OCI-LY3 (cell line): Measurements from ENCODE around the gene CTNNB1.

Experiments used
- H2AFZ ChIP-seq: fragments of 200-600, 300-600 bp; shearing (Covaris generic); 2 replicates; pipeline ENCODE4 v1.6.0; 2014; ENCODE audit warnings: antibody characterized with exemption, low read depth, low read length
- H3K27ac ChIP-seq: fragments of 200-600, 300-600 bp; sonication (generic); 2 replicates; pipeline ENCODE4 v1.5.1; 2014; ENCODE audit warnings: mild to moderate bottlenecking, low read length, moderate library complexity, mixed read lengths
- H3K27me3 ChIP-seq: fragments of 200-600, 300-600 bp; sonication (generic); 2 replicates; pipeline ENCODE4 v1.6.1; 2014; ENCODE audit warnings: low read depth, low read length, mixed read lengths
- H3K36me3 ChIP-seq: fragments of 200-600, 300-600 bp; sonication (generic); replicated peaks from 2 replicates; pipeline ENCODE3; 2014; ENCODE audit warnings: low read depth, low read length, mixed read lengths
- H3K4me1 ChIP-seq: fragments of 300-600, 200-600 bp; sonication (generic); 2 replicates; pipeline ENCODE4 v1.6.1; 2014; ENCODE audit warnings: low read length, mixed read lengths
- H3K4me2 ChIP-seq: fragments of 200-600, 300-600 bp; sonication (generic); 2 replicates; pipeline ENCODE4 v1.6.1; 2014; ENCODE audit warnings: low read length, mixed read lengths
- H3K4me3 ChIP-seq: fragments of 300-600, 200-600 bp; sonication (generic); 2 replicates; pipeline ENCODE4 v1.5.1; 2014; ENCODE audit warnings: antibody characterized with exemption, mild to moderate bottlenecking, low read length, moderate library complexity
- H3K79me2 ChIP-seq: fragments of 300-600, 200-600 bp; shearing (Covaris generic); 2 replicates; pipeline ENCODE4 v1.6.1; 2014; ENCODE audit warnings: mild to moderate bottlenecking, low read length, mixed read lengths
- H3K9ac ChIP-seq: fragments of 300-600, 200-600 bp; shearing (Covaris generic); 2 replicates; pipeline ENCODE4 v1.6.0; 2014; ENCODE audit warnings: mild to moderate bottlenecking, low read length, moderate library complexity
- H3K9me3 ChIP-seq: fragments of 200-600, 300-600 bp; shearing (Covaris generic); 2 replicates; pipeline ENCODE4 v1.6.1; 2014; ENCODE audit warnings: low read length, mixed read lengths; ENCODE audit not compliant: insufficient read depth
- H4K20me1 ChIP-seq: fragments of 200-600, 300-600 bp; sonication (generic); 2 replicates; pipeline ENCODE4 v1.6.1; 2016; ENCODE audit warnings: low read length, mixed read lengths; ENCODE audit not compliant: insufficient read depth
- CTCF ChIP-seq: fragments of 200-600, 300-600 bp; sonication (generic); IDR thresholded peaks from 2 replicates; pipeline ENCODE4 v1.5.1; 2014; ENCODE audit warnings: antibody characterized with exemption, low read length, low read depth
- EZH2phosphoT487 ChIP-seq: fragments of 200-600 bp; shearing (Covaris generic); IDR thresholded peaks from 2 replicates; pipeline ENCODE4 v1.6.1; 2018; ENCODE audit warnings: antibody characterized with exemption, mixed run types, low read depth

Gene CTNNB1

GRCh38 chr3:41286305-41286704 lies 87.0 kb downstream of the CTNNB1 start:
- TF ChIP-seq EZH2phosphoT487 (no peak), CTCF (peak; percentile 21; the same call in 1 of the 2 replicates)
- Histone ChIP-seq H2AFZ (no peak overlapping the region), H3K27ac (no peak overlapping the region), H3K9me3 (no peaks in the 10 kb centered on the region), H3K4me2 (no peak overlapping the region), H4K20me1 (no peaks in the 10 kb centered on the region), H3K36me3 (no peaks in the 10 kb centered on the region), H3K4me3 (no peak overlapping the region), H3K27me3 (no peaks in the 10 kb centered on the region), H3K9ac (no peak overlapping the region), H3K4me1 (no peaks in the 10 kb centered on the region), H3K79me2 (no peaks in the 10 kb centered on the region)

DNA sequence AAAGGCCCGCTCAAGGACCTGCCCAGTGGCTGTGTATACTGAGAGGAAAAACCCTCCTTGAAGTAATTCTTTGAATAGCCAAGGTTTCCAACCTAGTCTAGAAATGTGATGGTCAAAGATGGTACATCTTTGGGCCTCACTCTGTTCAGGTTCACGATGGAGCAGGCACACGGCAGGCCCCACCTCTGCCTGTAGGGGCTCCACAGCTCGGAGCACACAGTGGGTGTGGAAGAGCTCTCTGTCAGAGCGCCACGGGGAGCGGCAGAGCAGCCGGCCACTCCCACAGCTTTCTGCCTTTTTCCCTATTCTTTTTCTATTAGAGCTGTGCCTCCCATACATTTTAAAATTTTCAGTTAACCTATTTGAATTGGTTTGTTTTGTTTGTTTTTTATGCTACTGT lies 89.5 kb downstream of the CTNNB1 start:
- H3K36me3 ChIP-seq = no peaks in the 10 kb centered on the region
- TF ChIP-seq EZH2phosphoT487 (no peak), CTCF (no peak)
- H3K4me2 ChIP-seq = no peak overlapping the region
- H3K4me3 ChIP-seq = no peak overlapping the region
- no peaks in the 10 kb centered on the region for H3K9me3 ChIP-seq
- H3K27me3 ChIP-seq = no peaks in the 10 kb centered on the region
- no peak overlapping the region for H2AFZ ChIP-seq
- no peaks in the 10 kb centered on the region for H4K20me1 ChIP-seq
- H3K27ac ChIP-seq = no peak overlapping the region
- no peaks in the 10 kb centered on the region for H3K79me2 ChIP-seq
- no peak overlapping the region for H3K9ac ChIP-seq
- no peaks in the 10 kb centered on the region for H3K4me1 ChIP-seq
